Trophoblast cell (in vitro differentiated cells and primary cell): ENCODE data around the gene SAMD5.

Source experiments
- DNase-seq, 2 donors: peaks; one replicate each; pipeline ENCODE4 v3.0.0-alpha.2; 2016
- H2AFZ ChIP-seq: 2 replicates; pipeline ENCODE4 v1.6.1; 2013; ENCODE audit warnings: low read length, moderate library complexity, mild to moderate bottlenecking; ENCODE audit not compliant: insufficient read depth, poor library complexity
- H2AK5ac ChIP-seq: 2 replicates; pipeline ENCODE4 v1.6.1; 2013; ENCODE audit warnings: mild to moderate bottlenecking, low read length
- H2BK120ac ChIP-seq: 2 replicates; pipeline ENCODE4 v1.6.1; 2013; ENCODE audit warnings: low read length, mild to moderate bottlenecking, moderate library complexity; ENCODE audit not compliant: insufficient read depth, poor library complexity
- H2BK12ac ChIP-seq: 2 replicates; pipeline ENCODE4 v1.6.1; 2013; ENCODE audit warnings: mild to moderate bottlenecking, low read length, moderate library complexity
- H2BK5ac ChIP-seq: 2 replicates; pipeline ENCODE4 v1.6.1; 2013; ENCODE audit warnings: low read length, low read depth, moderate library complexity, mild to moderate bottlenecking; ENCODE audit not compliant: poor library complexity
- H3K14ac ChIP-seq: 2 replicates; pipeline ENCODE4 v1.6.1; 2013; ENCODE audit warnings: mild to moderate bottlenecking, low read length
- H3K18ac ChIP-seq: 2 replicates; pipeline ENCODE4 v1.6.1; 2013; ENCODE audit warnings: mild to moderate bottlenecking, low read length
- H3K23ac ChIP-seq: 2 replicates; pipeline ENCODE4 v1.6.1; 2013; ENCODE audit warnings: low read length
- H3K27ac ChIP-seq: 2 replicates; pipeline ENCODE4 v1.5.1; 2013; ENCODE audit warnings: low read depth, mild to moderate bottlenecking, inconsistent platforms, low read length, moderate library complexity
- H3K27me3 ChIP-seq: 2 replicates; pipeline ENCODE4 v1.6.1; 2013; ENCODE audit warnings: inconsistent platforms, mild to moderate bottlenecking, low read length, moderate library complexity; ENCODE audit not compliant: insufficient read depth
- H3K36me3 ChIP-seq, 2 experiments: 1 replicate in 1 of 2; 2 replicates in 1 of 2; pipeline ENCODE4 v1.6.1; 2013; ENCODE audit warnings: low read length in 2 of 2, mild to moderate bottlenecking in 2 of 2, moderate library complexity in 1 of 2; ENCODE audit not compliant: insufficient read depth in 2 of 2, control insufficient read depth in 1 of 2
- H3K4ac ChIP-seq: 2 replicates; pipeline ENCODE4 v1.6.1; 2013; ENCODE audit warnings: low read depth, mild to moderate bottlenecking, low read length, moderate library complexity
- H3K4me1 ChIP-seq, 2 experiments: 1 replicate in 1 of 2; 2 replicates in 1 of 2; pipeline ENCODE4 v1.6.1; 2013; ENCODE audit warnings: low read length in 2 of 2, mild to moderate bottlenecking in 2 of 2, moderate library complexity in 1 of 2; ENCODE audit not compliant: insufficient read depth in 2 of 2, control insufficient read depth in 1 of 2
- H3K4me2 ChIP-seq: 2 replicates; pipeline ENCODE4 v1.6.1; 2013; ENCODE audit warnings: inconsistent platforms, mild to moderate bottlenecking, low read length, moderate library complexity
- H3K4me3 ChIP-seq: 2 replicates; pipeline ENCODE4 v1.5.1; 2013; ENCODE audit warnings: mild to moderate bottlenecking, low read depth, low read length, inconsistent platforms
- H3K79me1 ChIP-seq: one replicate; pipeline ENCODE4 v1.6.1; 2013; ENCODE audit warnings: low read length
- H3K79me2 ChIP-seq: 2 replicates; pipeline ENCODE4 v1.6.1; 2013; ENCODE audit warnings: low read length, mild to moderate bottlenecking; ENCODE audit not compliant: control insufficient read depth, insufficient read depth, poor library complexity
- H3K9ac ChIP-seq: 2 replicates; pipeline ENCODE4 v1.6.1; 2013; ENCODE audit warnings: mild to moderate bottlenecking, low read length
- H3K9me3 ChIP-seq: 2 replicates; pipeline ENCODE4 v1.6.1; 2013; ENCODE audit warnings: low read depth, mild to moderate bottlenecking, control low read depth, inconsistent platforms, low read length; ENCODE audit not compliant: insufficient read depth
- H4K12ac ChIP-seq: 2 replicates; pipeline ENCODE4 v1.6.1; 2013; ENCODE audit warnings: low read depth, mild to moderate bottlenecking, low read length, moderate library complexity
- H4K8ac ChIP-seq: 2 replicates; pipeline ENCODE4 v1.6.1; 2013; ENCODE audit warnings: low read depth, mild to moderate bottlenecking, low read length, moderate library complexity
- H4K91ac ChIP-seq: one replicate; pipeline ENCODE4 v1.6.1; 2013; ENCODE audit warnings: low read depth, mild to moderate bottlenecking, low read length, moderate library complexity
- WGBS: extraction: QIAGEN DNeasy Blood & Tissue Kit; methylation state at CpG from one replicate; pipeline ENCODE4 v1.1.7; 2013; ENCODE audit warnings: missing lambda C conversion rate; ENCODE audit not compliant: insufficient read length, insufficient coverage; ENCODE audit errors: extremely low coverage; 5-methylcytosine and 5-hydroxymethylcytosine counted together

Gene SAMD5

GRCh38 chr6:147546501-147547368 lies 38.2 kb downstream of the SAMD5 start:
- H3K4me1 ChIP-seq: no peaks in the 10 kb centered on the region
- H3K4me3 ChIP-seq: no peak overlapping the region
- H3K9me3 ChIP-seq: peaks cover 5% of the 10 kb centered on the region
- H4K12ac ChIP-seq: no peak overlapping the region
- H3K36me3 ChIP-seq: peaks cover 0 to 2% of the 10 kb centered on the region in 2 experiments
- no peak overlapping the region for H2BK12ac ChIP-seq
- no peaks in the 10 kb centered on the region for H3K27me3 ChIP-seq
- no peak overlapping the region for H4K91ac ChIP-seq
- no peak overlapping the region for H4K8ac ChIP-seq
- no peak overlapping the region for H2BK120ac ChIP-seq
- no peaks in the 10 kb centered on the region for H3K79me1 ChIP-seq
- no peak overlapping the region for H2AK5ac ChIP-seq
- H3K4ac ChIP-seq: no peak overlapping the region
- no peak overlapping the region for H3K27ac ChIP-seq
- no peak overlapping the region for H2AFZ ChIP-seq
- no peak overlapping the region for H3K14ac ChIP-seq
- WGBS: no CpG with 5 or more reads among the region's 6 CpGs
- no peaks in the 10 kb centered on the region for H3K79me2 ChIP-seq
- no peak overlapping the region for H3K18ac ChIP-seq
- H3K4me2 ChIP-seq: no peak overlapping the region
- DNase-seq: no peak
- no peak overlapping the region for H2BK5ac ChIP-seq
- H3K23ac ChIP-seq: no peak overlapping the region
- H3K9ac ChIP-seq: no peak overlapping the region

GRCh38 chr6:147547369-147547902 lies 38.9 kb downstream of the SAMD5 start:
- Histone ChIP-seq H3K36me3 (peaks cover 0 to 2% of the 10 kb centered on the region in 2 experiments), H4K12ac (no peak overlapping the region), H3K79me2 (no peaks in the 10 kb centered on the region), H3K23ac (no peak overlapping the region), H3K79me1 (no peaks in the 10 kb centered on the region), H3K4me3 (no peak overlapping the region), H2AFZ (no peak overlapping the region), H4K8ac (no peak overlapping the region), H4K91ac (no peak overlapping the region), H3K27ac (no peak overlapping the region), H3K4me1 (no peaks in the 10 kb centered on the region), H2BK5ac (no peak overlapping the region), H3K18ac (no peak overlapping the region), H2BK12ac (no peak overlapping the region), H3K4ac (no peak overlapping the region), H3K27me3 (no peaks in the 10 kb centered on the region), H3K9me3 (no peaks in the 10 kb centered on the region), H2BK120ac (no peak overlapping the region), H2AK5ac (no peak overlapping the region), H3K9ac (no peak overlapping the region), H3K14ac (no peak overlapping the region), H3K4me2 (no peak overlapping the region)
- WGBS: no CpG with 5 or more reads among the region's 10 CpGs
- DNase-seq: no peak

GRCh38 chr6:147548921-147549475 lies 40.5 kb downstream of the SAMD5 start:
- Histone ChIP-seq H3K9me3 (no peaks in the 10 kb centered on the region), H3K36me3 (peaks cover 0 to 2% of the 10 kb centered on the region in 2 experiments), H2AFZ (no peak overlapping the region), H3K4me3 (no peak overlapping the region), H3K23ac (no peak overlapping the region), H2BK5ac (no peak overlapping the region), H3K4me1 (no peaks in the 10 kb centered on the region), H3K27me3 (no peaks in the 10 kb centered on the region), H3K18ac (no peak overlapping the region), H3K14ac (no peak overlapping the region), H3K79me1 (no peaks in the 10 kb centered on the region), H3K4me2 (no peak overlapping the region), H3K27ac (no peak overlapping the region), H3K9ac (no peak overlapping the region), H4K8ac (no peak overlapping the region), H3K4ac (no peak overlapping the region), H4K91ac (no peak overlapping the region), H2BK120ac (no peak overlapping the region), H2AK5ac (no peak overlapping the region), H4K12ac (no peak overlapping the region), H2BK12ac (no peak overlapping the region), H3K79me2 (no peaks in the 10 kb centered on the region)
- WGBS: no CpG with 5 or more reads among the region's 3 CpGs
- no peak for DNase-seq

- H3K79me1 ChIP-seq: no peaks in the 10 kb centered on the region
- H4K91ac ChIP-seq: no peak overlapping the region
- no peaks in the 10 kb centered on the region for H3K4me1 ChIP-seq
- no peak overlapping the region for H3K18ac ChIP-seq
- H3K23ac ChIP-seq: no peak overlapping the region
- no CpG with 5 or more reads among the region's 4 CpGs for WGBS
- H3K27ac ChIP-seq: no peak overlapping the region
- no peak overlapping the region for H3K14ac ChIP-seq
- H2BK12ac ChIP-seq: no peak overlapping the region
- no peaks in the 10 kb centered on the region for H3K27me3 ChIP-seq
- no peak overlapping the region for H4K12ac ChIP-seq
- H3K9ac ChIP-seq: no peak overlapping the region
- H3K36me3 ChIP-seq: peaks cover 0 to 2% of the 10 kb centered on the region in 2 experiments
- H3K4me2 ChIP-seq: no peak overlapping the region
- no peak overlapping the region for H2BK5ac ChIP-seq
- DNase-seq: no peak
- H2AFZ ChIP-seq: no peak overlapping the region
- H3K79me2 ChIP-seq: no peaks in the 10 kb centered on the region
- H3K4me3 ChIP-seq: no peak overlapping the region
- H4K8ac ChIP-seq: no peak overlapping the region
- H3K9me3 ChIP-seq: peaks cover 2% of the 10 kb centered on the region
- H2BK120ac ChIP-seq: no peak overlapping the region
- H2AK5ac ChIP-seq: no peak overlapping the region
- H3K4ac ChIP-seq: no peak overlapping the region
Measured at GRCh38 chr6:147549531-147549930, 41.0 kb downstream of the SAMD5 start.
